GM21367 (cell line): ENCODE results near the gene IFRD2.
"Not testable (repeated sequence)": the region's sequence is repeated elsewhere in the genome, so short reads cannot be mapped to it uniquely, and the experiment has no call there.

ENCODE experiments used
- ATAC-seq: cut with Tn5 transposase; IDR thresholded peaks from one replicate; pipeline ENCODE4 v1.9.1; 2021; ENCODE audit not compliant: unreplicated experiment

The IFRD2 gene

GRCh38 chr3:50255251-50255615 is 37.0 kb downstream of the IFRD2 start:
- ATAC-seq = no peak

GRCh38 chr3:50254577-50255250 is 37.5 kb downstream of the IFRD2 start:
- ATAC-seq = no peak

GRCh38 chr3:50251220-50251619 is 41.0 kb downstream of the IFRD2 start:
- ATAC-seq = no peak

- ATAC-seq = no peak
These were observed 41.7 kb downstream of the IFRD2 start for GRCh38 chr3:50250514-50250913.

GRCh38 chr3:50249457-50249856 is 42.8 kb downstream of the IFRD2 start:
- ATAC-seq = no peak

- ATAC-seq = no peak
These were observed 43.8 kb downstream of the IFRD2 start for GRCh38 chr3:50248387-50248786.

GRCh38 chr3:50246517-50246954 is 45.7 kb downstream of the IFRD2 start:
- peak; percentile 31 for ATAC-seq

- ATAC-seq = peak; percentile 46
These were observed 46.3 kb downstream of the IFRD2 start for GRCh38 chr3:50245831-50246516.

GRCh38 chr3:50245251-50245745 is 46.9 kb downstream of the IFRD2 start:
- no peak for ATAC-seq

- ATAC-seq = not testable (repeated sequence)
These were observed 47.4 kb downstream of the IFRD2 start for GRCh38 chr3:50244813-50245212.

GRCh38 chr3:50243543-50243895 is 48.7 kb downstream of the IFRD2 start:
- no peak for ATAC-seq

GRCh38 chr3:50242851-50243542 is 49.2 kb downstream of the IFRD2 start:
- no peak for ATAC-seq

- ATAC-seq = no peak
These were observed 49.9 kb downstream of the IFRD2 start for GRCh38 chr3:50242381-50242770.

- ATAC-seq = no peak
These were observed 50.4 kb downstream of the IFRD2 start for GRCh38 chr3:50241713-50242380.

- ATAC-seq = no peak
These were observed 51.1 kb downstream of the IFRD2 start for GRCh38 chr3:50241163-50241562.

GRCh38 chr3:50239649-50240048 is 52.6 kb downstream of the IFRD2 start:
- ATAC-seq = no peak

GRCh38 chr3:50238549-50239026 is 53.6 kb downstream of the IFRD2 start:
- no peak for ATAC-seq

GRCh38 chr3:50237754-50238548 is 54.3 kb downstream of the IFRD2 start:
- ATAC-seq = peak; percentile 33
